GM18508 (cell line): ENCODE measurements around the gene SLC6A20.

Source experiments
- ATAC-seq: cut with Tn5 transposase; IDR thresholded peaks from one replicate; pipeline ENCODE4 v1.9.1; 2021; ENCODE audit warnings: moderate number of reproducible peaks; ENCODE audit not compliant: insufficient read depth, unreplicated experiment

SLC6A20 gene

GRCh38 chr3:45795882-45796765 lies at the start of gene SLC6A20:
TSS of gene SLC6A20 (minus strand) at chr3:45796536. CDS start at chr3:45796419, 117 bp downstream.
- ATAC-seq: no peak

- no peak for ATAC-seq
These were observed 48.3 kb upstream of the SLC6A20 start for GRCh38 chr3:45844616-45845015.

- ATAC-seq: no peak
These were observed 46.7 kb upstream of the SLC6A20 start for GRCh38 chr3:45842851-45843625.

GRCh38 chr3:45841757-45842491 lies 45.6 kb upstream of the SLC6A20 start, which contains the start of gene LZTFL1:
TSS of gene LZTFL1 (minus strand) at chr3:45842119. CDS start at chr3:45841991, 128 bp downstream.
- ATAC-seq: no peak

- no peak for ATAC-seq
These were observed 45.1 kb upstream of the SLC6A20 start for GRCh38 chr3:45841420-45841756.

GRCh38 chr3:45838466-45838865 lies 42.1 kb upstream of the SLC6A20 start:
- no peak for ATAC-seq

GRCh38 chr3:45832699-45833098 lies 36.4 kb upstream of the SLC6A20 start:
- ATAC-seq: no peak

GRCh38 chr3:45830121-45830520 lies 33.8 kb upstream of the SLC6A20 start:
- no peak for ATAC-seq

GRCh38 chr3:45826908-45827307 lies 30.6 kb upstream of the SLC6A20 start:
- ATAC-seq: no peak

GRCh38 chr3:45826321-45826720 lies 30.0 kb upstream of the SLC6A20 start:
- ATAC-seq: no peak

- ATAC-seq: no peak
These were observed 24.8 kb upstream of the SLC6A20 start for GRCh38 chr3:45821127-45821526.

GRCh38 chr3:45819543-45819942 lies 23.2 kb upstream of the SLC6A20 start:
- ATAC-seq: no peak

GRCh38 chr3:45817831-45818522 lies 21.6 kb upstream of the SLC6A20 start:
- no peak for ATAC-seq

GRCh38 chr3:45816544-45816943 lies 20.2 kb upstream of the SLC6A20 start:
- no peak for ATAC-seq

GRCh38 chr3:45814322-45814721 lies 18.0 kb upstream of the SLC6A20 start:
- ATAC-seq: no peak

- no peak for ATAC-seq
These were observed 11.6 kb upstream of the SLC6A20 start for GRCh38 chr3:45807681-45808540.

GRCh38 chr3:45807133-45807532 lies 10.8 kb upstream of the SLC6A20 start:
- no peak for ATAC-seq

- ATAC-seq: no peak
These were observed 9.7 kb upstream of the SLC6A20 start for GRCh38 chr3:45806072-45806471.

- no peak for ATAC-seq
These were observed 7.1 kb upstream of the SLC6A20 start for GRCh38 chr3:45803252-45803935.
